IPS DF 4.7 (cell line): ENCODE results near the gene PPP3CA.

Experiments
- DNase-seq: peaks from one replicate; pipeline ENCODE4 v3.0.0-alpha.2; 2013; ENCODE audit warnings: low spot score; ENCODE audit errors: extremely low read depth

The PPP3CA gene

GRCh38 chr4:101178731-101179130 is 168.6 kb downstream of the PPP3CA start:
- DNase-seq, result no peak

- no peak for DNase-seq
Observed at GRCh38 chr4:101177154-101177553, 170.2 kb downstream of the PPP3CA start.

- DNase-seq, result no peak
Observed at GRCh38 chr4:101175896-101176676, 171.2 kb downstream of the PPP3CA start.

- no peak for DNase-seq
Observed at GRCh38 chr4:101174679-101175345, 172.5 kb downstream of the PPP3CA start.

- no peak for DNase-seq
Observed at GRCh38 chr4:101172369-101172768, 175.0 kb downstream of the PPP3CA start.

- no peak for DNase-seq
Observed at GRCh38 chr4:101171747-101172146, 175.6 kb downstream of the PPP3CA start.

- peak; percentile 91 for DNase-seq
Observed at GRCh38 chr4:101169044-101170014, 178.0 kb downstream of the PPP3CA start.

GRCh38 chr4:101163936-101164335 is 183.4 kb downstream of the PPP3CA start:
- DNase-seq, result no peak

- DNase-seq, result no peak
Observed at GRCh38 chr4:101162990-101163380, 184.3 kb downstream of the PPP3CA start.

GRCh38 chr4:101160792-101161592 is 186.3 kb downstream of the PPP3CA start:
- DNase-seq, result no peak

- no peak for DNase-seq
Observed at GRCh38 chr4:101158507-101158906, 188.8 kb downstream of the PPP3CA start.

- no peak for DNase-seq
Observed at GRCh38 chr4:101158134-101158482, 189.2 kb downstream of the PPP3CA start.

- DNase-seq, result no peak
Observed at GRCh38 chr4:101157415-101158133, 189.8 kb downstream of the PPP3CA start.

GRCh38 chr4:101156619-101157310 is 190.6 kb downstream of the PPP3CA start:
- no peak for DNase-seq

- no peak for DNase-seq
Observed at GRCh38 chr4:101155945-101156344, 191.4 kb downstream of the PPP3CA start.

GRCh38 chr4:101155368-101155767 is 192.0 kb downstream of the PPP3CA start:
- DNase-seq, result no peak

- DNase-seq, result no peak
Observed at GRCh38 chr4:101153653-101154052, 193.7 kb downstream of the PPP3CA start.

GRCh38 chr4:101152521-101152920 is 194.8 kb downstream of the PPP3CA start:
- DNase-seq, result no peak

GRCh38 chr4:101148551-101148950 is 198.8 kb downstream of the PPP3CA start:
- no peak for DNase-seq

GRCh38 chr4:101147283-101147682 is 200.0 kb downstream of the PPP3CA start:
- no peak for DNase-seq
